ENCODE results near the gene LRRC37A3.
"Not testable (repeated sequence)": the region's sequence is repeated elsewhere in the genome, so short reads cannot be mapped to it uniquely, and the experiment has no call there.

LRRC37A3 gene

DNA sequence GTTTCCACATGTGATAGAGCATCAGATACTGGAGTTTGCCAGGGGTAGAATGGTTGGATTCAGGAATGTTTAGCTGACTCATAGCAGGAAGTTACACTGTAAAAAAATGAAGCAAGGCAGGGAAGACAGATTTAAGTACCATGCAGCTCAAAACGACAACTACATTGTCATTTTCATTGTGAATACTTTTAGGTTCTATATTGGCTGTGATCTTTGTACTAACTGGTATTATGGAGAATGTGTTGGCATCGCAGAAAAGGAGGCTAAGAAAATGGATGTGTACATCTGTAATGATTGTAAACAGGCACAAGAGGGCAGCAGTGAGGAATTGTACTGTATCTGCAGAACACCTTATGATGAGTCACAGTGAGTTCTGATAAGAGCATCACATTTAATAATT, 8.2 kb upstream of the LRRC37A3 start:
- DNase-seq (ENCODE audit: low read depth in 1 of 2, low spot score in 1 of 2) = peak in 1 of 2 donors; percentile 44

DNA sequence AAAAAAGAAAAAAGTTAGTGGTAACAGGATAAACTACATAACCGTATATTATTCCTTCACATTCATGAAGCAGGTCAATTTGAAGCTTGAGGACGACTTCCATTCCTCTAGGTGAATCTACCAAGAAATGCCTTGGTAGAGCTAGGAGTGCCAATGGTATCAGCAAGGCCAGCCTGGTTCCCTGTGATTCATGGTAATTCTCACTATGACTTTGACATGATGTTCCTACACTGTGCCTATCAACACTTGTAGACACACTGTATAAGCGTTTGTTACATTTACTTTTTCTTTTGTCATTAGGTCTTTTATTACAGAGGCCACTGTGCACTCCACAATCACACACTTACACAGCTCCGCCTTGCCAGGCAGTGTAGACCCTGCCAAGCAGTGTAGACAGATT, 7.2 kb upstream of the LRRC37A3 start:
- DNase-seq (ENCODE audit: low read depth in 1 of 2, low spot score in 1 of 2) = not testable (repeated sequence)

DNA sequence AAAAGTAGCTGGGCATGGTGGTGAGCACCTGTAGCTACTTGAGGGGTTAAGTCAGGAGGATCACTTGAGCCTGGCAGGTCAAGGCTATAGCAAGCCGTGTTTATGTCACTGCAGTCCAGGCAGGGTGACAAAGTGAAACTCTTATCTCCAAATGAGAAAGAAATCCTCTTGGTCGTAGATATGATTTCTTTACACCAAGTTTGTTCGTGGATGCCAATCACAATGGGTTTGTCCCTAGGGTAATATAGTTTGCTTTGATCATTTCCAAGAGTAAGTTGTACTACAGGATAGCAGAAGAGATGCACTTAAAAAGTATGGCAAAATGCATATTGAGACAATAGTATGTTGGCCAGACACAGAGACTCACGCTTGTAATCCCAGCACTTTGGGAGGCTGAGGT, 6.0 kb upstream of the LRRC37A3 start:
- not testable (repeated sequence) for DNase-seq (ENCODE audit: low read depth in 1 of 2, low spot score in 1 of 2)

DNA sequence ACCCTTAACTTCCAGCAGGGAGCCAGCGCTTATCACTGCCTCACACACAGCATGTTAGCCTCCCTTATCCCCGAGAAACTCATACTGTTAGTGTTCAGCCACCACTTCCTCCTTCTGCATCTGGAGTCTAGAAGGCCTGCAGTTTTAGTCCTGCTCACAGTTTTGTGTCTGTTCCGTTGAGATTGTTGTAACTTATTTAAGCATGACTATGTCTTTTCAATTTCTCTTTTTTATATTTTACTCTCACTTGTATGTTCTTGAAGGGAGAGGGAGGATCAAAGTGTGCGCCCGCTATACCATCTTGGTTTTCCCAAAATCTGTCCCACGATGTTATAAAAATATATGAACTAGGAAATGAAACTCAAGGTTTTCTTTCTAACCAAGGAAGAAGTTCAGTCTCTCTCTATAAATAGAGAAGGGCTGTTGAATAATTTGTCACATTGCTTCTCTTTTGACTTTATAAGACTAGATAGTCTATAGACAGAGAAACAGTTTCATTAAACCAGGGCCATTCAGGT, 3.8 kb upstream of the LRRC37A3 start:
- not testable (repeated sequence) for DNase-seq (ENCODE audit: low read depth in 1 of 2, low spot score in 1 of 2)

DNA sequence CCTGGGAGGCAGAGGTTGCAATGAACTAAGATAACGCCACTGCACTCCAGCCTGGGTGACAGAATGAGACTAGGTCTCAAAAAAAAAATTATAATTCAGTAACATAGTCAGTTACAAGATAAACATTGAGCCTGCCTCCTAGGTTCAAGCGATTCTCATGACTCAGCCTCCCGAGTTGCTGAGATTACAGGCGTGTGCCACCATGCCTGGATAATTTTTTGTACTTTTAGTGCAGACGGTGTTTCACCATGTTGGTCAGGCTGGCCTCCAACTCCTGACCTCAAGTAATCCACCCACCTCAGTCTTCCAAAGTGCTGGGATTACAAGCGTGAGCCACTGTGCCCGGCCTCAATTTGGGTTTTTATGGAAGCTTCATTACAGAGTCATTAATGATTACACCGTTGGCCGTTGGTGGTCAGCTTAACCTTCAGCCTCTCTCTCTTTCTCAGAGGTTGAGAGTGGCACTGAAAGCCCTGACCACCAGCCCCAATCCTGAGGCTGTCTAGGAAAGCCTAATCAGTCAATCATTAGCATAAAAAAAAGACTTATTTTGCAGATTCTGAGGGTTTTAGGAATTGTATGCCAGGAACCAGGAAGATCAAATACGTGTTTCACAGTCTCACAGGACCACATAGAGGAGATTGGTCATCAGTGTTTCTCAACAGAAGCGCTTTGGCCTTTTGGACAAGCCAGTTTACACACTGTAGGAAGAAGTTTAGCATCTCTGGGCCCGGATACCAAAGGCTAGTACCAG, 1.3 kb upstream of the LRRC37A3 start:
- no peak for DNase-seq (ENCODE audit: low read depth in 1 of 2, low spot score in 1 of 2)

DNA sequence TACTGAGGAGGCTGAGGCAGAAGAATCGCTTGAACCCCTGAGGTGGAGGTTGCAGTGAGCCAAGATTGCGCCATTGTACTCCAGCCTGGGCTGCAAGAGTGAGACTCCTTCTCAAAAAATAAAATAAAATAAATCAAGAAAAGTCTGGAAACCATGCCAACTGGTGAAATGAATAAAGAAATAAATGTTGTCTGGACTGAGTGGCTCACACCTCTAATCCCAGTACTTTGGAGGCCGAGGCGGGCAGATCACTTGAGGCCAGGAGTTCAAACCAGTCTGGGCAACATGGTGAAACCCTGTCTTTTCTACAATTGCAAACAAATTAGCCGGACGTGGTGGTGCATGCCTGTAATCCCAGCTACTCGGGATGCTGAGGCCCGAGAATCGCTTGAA, 744 bp upstream of the LRRC37A3 start:
- DNase-seq (ENCODE audit: low read depth in 1 of 2, low spot score in 1 of 2) = no peak

DNA sequence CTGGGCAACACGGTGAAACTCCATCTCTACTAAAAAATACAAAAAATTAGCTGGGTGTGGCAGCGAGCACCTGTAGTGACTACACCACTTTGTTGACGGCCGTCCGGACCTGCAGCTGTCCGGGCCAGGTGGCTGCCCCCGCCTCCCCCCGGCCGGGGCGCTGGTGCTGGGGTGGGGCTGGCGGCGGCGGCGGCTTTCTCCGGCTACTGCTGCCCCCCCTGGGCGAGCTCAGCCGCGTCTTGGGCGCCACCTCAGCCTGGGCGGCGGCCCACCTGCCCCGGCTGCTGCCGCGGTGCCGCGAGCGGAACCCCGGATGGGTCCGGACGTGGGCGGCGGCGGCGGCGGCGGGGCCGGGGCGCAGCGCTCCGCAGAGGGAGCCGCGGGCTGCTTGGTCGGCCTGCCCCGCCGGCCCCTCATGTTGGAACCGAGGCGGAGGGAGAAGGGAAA, 413 bp downstream of the LRRC37A3 start:
- DNase-seq (ENCODE audit: low read depth in 1 of 2, low spot score in 1 of 2) = peak in 1 of 2 donors; percentile 37

DNA sequence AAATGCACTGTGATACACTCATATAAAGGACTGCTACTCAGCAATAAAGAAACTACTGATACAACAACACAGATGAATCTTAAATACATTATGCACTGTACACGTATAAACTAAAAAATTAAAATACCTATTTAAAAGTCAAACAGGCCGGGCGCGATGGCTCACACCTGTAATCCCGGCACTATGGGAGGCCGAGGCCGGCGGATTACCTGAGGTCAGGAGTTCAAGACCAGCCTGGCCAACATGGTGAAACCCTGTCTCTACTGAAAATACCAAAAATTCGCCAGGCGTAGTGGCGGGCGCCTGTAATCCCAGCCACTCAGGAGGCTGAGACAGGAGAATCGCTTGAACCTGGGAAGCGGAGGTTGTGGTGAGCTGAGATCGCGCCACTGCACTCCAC, 1.7 kb downstream of the LRRC37A3 start:
- DNase-seq (ENCODE audit: low read depth in 1 of 2, low spot score in 1 of 2) = not testable (repeated sequence)

DNA sequence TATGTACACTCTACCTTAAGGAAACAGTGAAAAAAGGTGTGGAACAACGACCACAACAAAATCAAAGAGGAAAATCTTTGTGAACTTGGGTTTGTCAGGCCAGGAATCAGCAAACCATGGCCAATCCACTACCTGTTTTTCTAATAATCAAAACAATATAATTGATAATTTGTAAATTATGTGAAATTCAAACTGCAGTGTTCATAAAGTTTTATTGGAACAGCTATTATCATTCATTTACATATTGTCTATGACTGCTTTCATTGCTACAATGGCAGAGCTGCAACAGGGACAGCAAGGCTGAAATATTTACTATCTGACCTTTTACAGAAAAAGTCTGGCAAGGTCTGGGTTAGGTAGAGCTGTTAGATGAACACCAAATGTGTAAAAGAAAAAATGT, 4.0 kb downstream of the LRRC37A3 start:
- not testable (repeated sequence) for DNase-seq (ENCODE audit: low read depth in 1 of 2, low spot score in 1 of 2)

DNA sequence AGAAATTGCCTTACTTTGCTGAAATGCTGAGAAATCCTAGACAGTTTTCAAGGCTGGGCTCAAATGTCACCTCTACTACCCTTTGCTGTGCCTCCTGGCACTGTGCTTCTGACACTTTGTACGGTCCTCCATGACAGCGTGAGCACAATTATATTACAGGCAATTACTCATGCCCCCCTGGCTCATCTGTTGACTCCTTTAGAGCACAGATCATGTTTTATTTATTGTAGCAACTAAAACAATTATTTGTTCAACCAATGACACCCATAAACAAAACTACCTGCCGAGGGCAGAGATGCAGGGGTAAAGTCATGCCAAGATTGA, 9.1 kb downstream of the LRRC37A3 start:
- DNase-seq (ENCODE audit: low read depth in 1 of 2, low spot score in 1 of 2) = not testable (repeated sequence)

DNA sequence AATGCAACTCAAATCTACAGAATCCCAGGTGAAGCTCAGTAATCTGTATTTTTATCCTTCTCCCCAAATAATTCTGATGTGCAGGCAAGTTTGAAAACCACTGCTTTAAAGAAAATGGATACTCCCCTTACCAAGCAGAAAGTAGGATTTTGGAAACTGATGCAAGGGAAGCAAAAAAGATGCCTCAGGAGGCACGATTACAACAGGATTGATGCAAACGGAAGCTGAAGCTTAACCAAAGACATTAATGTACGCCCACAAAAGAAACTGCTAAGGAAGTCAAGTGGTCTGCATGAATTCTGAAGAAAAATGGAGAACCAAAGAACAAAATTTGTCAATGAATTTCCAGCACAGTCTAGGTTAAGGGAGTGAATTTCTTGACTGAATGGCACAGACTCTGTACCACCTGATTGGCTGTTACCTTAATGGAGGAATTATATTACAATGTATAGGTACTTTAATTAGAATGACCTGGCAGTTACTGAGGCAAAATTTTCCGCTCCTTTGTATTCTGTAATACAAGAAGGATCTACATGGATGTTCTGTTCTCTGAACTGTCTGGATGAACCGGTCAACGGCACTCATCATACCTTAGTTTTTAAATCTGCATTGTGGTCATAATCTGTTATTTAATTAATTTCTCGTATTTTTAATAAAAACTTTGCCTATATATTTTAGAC, 9.6 kb downstream of the LRRC37A3 start:
- DNase-seq (ENCODE audit: low read depth in 1 of 2, low spot score in 1 of 2) = not testable (repeated sequence)

DNA sequence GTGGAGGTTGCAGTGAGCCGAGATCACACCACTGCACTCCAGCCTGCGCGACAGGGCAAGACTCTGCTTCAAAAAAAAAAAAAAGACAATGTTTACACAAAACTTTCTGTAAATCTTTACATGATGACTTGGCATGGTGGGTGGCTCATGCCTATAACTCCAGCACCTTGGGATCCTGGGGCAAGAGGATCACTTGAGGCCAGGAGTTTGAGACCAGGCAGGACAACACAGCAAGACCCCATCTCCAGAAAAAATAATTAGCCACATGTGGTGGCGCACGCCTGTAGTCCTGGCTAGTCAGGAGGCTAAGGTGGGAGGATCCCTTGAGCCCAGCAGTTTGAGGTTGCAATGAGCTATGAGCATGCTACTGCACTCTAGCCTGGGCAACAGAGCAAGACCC, 15.2 kb downstream of the LRRC37A3 start:
- DNase-seq (ENCODE audit: low read depth in 1 of 2, low spot score in 1 of 2) = not testable (repeated sequence)

DNA sequence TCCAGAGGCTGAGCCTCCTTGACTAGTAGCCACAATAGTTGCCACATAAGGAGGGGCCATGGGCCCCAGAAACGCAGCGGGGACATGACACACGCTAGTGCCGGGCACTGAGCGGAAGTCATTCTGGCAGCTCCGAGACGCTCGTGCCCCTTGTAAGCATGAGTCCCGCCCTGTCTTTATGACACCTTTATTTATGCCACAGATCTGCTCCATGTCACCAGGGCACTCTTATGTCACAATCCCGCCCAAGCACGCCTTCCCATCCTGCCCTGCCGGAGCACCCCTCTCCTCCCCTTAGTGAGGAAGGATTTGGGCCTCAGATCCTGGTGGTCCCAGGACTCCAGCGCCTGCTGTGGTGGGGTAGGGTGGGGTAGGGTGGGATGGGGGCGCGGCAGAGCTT, 22.1 kb downstream of the LRRC37A3 start:
- DNase-seq (ENCODE audit: low read depth in 1 of 2, low spot score in 1 of 2) = not testable (repeated sequence)

DNA sequence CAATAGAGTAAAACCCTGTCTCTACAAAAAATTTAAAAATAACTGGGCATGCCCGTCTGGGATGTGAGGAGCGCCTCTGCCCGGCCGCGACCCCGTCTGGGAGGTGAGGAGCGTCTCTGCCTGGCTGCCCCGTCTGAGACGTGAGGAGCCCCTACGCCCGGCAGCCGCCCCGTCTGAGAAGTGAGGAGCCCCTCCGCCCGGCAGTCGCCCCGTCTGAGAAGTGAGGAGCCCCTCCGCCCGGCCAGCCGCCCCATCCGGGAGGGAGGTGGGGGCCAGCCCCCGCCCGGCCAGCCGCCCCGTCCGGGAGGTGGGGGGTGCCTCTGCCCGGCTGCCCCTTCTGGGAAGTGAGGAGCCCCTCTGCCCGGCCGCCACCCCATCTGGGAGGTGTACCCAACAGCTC, 45.1 kb downstream of the LRRC37A3 start:
- not testable (repeated sequence) for DNase-seq (ENCODE audit: low read depth in 1 of 2, low spot score in 1 of 2)

DNA sequence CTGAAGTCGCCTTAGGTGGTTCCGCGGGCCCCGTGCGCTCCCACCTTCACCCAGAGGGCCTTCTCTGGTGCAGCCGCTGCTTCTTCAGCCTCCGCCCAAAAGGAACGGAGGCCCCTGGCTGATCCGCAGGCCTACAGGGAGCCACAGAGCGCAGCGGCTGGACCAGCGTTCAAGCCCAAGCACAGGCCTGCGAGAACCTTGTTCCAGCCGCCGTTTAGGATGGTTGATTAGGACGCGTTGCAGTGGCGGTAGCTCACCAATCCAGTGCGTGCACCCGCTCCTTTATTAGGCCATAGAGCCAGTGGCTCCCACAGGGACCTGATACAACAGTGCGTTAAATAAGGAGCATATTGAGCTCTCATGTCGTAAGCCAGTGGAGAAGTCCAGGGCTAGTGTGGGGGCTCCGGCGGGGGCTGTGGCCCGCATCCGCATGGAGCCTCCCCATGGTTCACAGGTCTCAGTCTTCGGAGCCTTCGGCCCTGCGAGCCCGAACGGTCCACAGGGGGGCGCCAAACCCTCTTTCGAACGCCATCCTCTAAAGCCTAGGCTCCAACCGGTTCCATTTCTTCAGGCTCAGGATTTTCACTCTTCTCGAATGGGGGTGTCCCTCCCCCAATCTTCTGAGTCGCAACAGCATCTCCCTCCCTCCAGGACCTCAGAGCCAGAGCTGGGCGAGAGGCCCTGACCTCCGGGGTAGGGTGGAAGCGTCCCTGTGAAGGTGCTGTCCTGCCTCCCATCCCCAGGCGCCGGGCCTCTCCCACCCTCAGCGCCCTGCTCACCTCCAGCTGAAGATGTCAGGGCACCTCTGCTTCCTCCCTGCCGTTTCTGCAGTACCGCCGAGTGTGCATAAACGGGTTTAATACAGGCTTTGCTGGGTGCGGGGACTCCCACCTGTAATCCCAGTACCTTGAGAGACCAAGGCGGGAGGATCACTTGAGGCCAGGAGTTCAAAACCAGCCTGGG, 71.5 kb downstream of the LRRC37A3 start:
- peak; percentile 56 to 72 for DNase-seq (ENCODE audit: low read depth in 1 of 2, low spot score in 1 of 2)

DNA sequence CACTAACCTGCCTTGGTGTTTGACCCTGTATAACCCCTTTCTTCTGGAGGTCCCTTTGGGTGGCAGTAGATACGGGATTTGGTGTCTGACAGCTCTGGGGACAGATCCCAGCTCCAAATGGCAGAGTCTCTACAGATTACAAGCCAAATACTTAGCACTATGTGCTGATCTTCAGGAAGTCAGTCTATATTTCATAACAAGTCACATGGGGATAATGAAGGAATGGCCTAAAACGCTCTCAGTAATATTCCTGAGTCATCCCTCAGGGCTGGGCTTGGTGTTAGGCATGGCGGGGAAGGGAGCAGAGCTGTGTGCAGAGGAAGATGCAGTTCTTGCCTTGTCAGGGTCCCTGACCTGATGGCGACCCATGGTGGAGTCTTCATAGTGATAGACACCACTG, 72.4 kb downstream of the LRRC37A3 start:
- DNase-seq (ENCODE audit: low read depth in 1 of 2, low spot score in 1 of 2) = not testable (repeated sequence)

DNA sequence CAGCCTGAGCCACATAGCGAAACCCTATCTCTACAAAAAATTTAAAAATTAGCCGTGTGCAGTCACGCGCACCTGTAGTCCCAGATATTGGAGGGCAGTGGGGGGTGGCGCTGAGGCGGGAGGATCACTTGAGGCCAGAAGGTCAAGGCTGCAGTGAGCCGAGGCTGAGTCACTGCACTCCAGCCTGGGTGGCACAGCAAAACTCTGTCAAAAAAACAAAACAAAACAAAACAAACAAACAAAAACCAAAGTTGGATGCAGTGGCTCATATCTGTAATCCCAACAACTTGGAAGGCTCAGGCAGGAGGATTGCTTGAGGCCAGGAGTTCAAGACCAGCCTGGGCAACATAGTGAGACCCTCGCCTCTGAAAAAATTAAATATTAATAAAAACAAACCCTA, 75.4 kb downstream of the LRRC37A3 start:
- DNase-seq (ENCODE audit: low read depth in 1 of 2, low spot score in 1 of 2) = not testable (repeated sequence)

DNA sequence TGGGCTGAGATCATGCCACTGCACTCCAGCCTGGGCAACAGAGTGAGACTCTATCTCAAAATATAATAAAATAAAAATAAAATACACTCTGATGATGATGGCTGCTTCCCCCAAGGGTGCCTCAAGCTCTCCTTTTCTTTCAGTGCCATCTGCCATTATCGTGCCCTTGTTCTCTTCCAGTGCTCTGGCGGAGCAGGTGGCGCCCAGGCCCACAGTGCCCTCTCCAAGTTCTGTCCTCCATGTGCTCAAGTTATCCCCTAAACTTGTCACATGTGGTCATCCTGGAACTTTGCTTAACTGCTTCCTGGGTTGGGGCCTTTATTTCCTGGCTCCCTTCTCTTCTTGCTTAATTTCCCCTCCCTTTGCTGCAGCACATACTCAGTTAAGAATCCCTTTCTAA, 76.4 kb downstream of the LRRC37A3 start:
- not testable (repeated sequence) for DNase-seq (ENCODE audit: low read depth in 1 of 2, low spot score in 1 of 2)

DNA sequence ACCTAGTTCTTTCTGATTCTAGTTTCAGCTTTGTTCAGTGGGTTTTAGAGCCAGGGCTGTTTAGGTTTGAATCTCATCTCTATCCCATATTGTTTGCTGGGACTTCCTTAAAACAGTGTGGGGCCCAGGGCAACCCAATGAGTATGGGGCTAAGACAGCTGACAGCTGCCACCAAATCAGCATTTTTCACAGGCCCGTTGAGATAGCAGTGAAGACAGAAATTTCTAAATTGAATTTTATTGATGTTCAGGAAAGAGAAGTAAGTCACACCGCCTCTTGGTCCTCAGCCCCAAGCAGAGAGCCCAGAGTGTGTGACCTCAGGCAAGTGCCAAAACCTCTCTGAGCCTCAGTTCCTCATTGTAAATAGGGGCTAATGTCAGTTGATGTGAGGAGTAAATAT, 78.3 kb downstream of the LRRC37A3 start:
- DNase-seq (ENCODE audit: low read depth in 1 of 2, low spot score in 1 of 2) = not testable (repeated sequence)

DNA sequence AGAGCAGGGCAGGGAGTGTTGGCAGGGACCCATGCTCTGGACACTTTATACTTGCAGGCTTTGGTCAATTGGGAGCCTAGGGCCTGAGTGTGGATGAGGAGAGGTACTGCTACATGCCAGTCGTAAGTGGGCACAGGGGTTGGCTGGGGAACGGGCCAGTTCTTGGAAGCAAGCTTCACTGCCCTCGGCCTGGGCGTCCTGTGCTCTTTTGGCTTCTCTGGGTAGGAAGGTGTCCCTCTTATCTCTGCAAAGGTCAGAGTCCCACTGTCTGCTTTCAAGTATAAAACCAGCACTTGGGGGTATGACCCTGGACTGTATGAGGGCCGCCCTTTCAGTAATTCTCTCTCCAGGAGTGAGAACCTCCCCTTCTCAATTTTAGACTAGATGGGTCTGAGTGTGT, 80.8 kb downstream of the LRRC37A3 start:
- not testable (repeated sequence) for DNase-seq (ENCODE audit: low read depth in 1 of 2, low spot score in 1 of 2)
